GM19467 (cell line): Measurements from ENCODE around the gene PPP5C.
"Not testable (repeated sequence)": the region's sequence is repeated elsewhere in the genome, so short reads cannot be mapped to it uniquely, and the experiment has no call there.

ENCODE experiments used
- ATAC-seq: cut with Tn5 transposase; IDR thresholded peaks from one replicate; pipeline ENCODE4 v1.9.1; 2021; ENCODE audit warnings: mild to moderate bottlenecking, moderate library complexity; ENCODE audit not compliant: unreplicated experiment

PPP5C gene

GRCh38 chr19:46427518-46428045 lies 80.7 kb downstream of the PPP5C start:
- no peak for ATAC-seq

- no peak for ATAC-seq
Observed at GRCh38 chr19:46428239-46429135, 81.6 kb downstream of the PPP5C start, which contains the start of gene PNMA8C. Gene PNMA8C, minus strand, starts transcription at chr19:46428936. Its CDS starts 577 bp downstream, at chr19:46428359.

- no peak for ATAC-seq
Observed at GRCh38 chr19:46429999-46430398, 83.1 kb downstream of the PPP5C start.

DNA sequence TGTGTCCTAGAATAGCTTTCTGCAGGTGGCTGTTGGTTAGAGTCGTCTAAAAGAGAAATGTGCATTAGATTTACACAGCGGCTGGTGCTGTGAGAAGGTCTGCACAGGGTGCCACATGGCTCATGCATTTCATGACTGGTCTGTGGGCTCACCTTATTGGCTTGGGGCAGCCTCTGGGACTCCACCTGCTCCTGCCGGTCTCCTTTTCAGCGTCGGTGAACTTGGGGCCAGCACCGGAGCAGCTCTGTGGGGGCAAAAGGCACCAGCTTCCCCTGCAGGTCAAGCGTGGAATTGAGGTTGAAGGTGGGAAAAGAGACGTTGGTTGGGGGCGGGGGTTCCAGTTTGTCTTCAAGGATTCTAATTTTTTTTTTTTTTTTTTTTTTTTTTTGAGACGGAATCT lies 84.9 kb downstream of the PPP5C start:
- ATAC-seq: no peak

DNA sequence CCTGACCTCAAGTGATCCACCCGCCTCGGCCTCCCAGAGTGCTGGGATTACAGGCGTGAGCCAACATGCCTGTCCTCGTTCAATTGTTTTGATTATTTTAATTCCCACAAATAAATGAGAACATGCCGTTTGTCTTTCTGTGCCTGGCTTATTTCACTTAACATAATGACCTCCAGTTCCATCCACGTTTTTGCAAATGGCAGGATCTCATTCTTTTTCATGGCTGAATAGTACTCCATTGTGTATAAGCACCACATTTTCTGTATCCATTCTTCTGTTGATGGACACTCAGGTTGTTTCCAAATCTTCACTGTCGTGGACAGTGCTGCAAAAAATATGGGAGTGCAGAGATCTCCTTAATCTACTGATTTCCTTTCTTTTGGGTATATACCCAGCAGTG lies 86.6 kb downstream of the PPP5C start:
- ATAC-seq: not testable (repeated sequence)

GRCh38 chr19:46435009-46435408 lies 88.1 kb downstream of the PPP5C start:
- ATAC-seq: no peak

- not testable (repeated sequence) for ATAC-seq
Observed at GRCh38 chr19:46435689-46436088, 88.8 kb downstream of the PPP5C start.
